HCT116 (cell line): Measurements from ENCODE around the gene PATZ1. TPM values are rescaled to one million over a fixed set of nuclear protein-coding genes. Genes with fewer than 3 reads are reported as not detected.
"Not testable (repeated sequence)": the region's sequence is repeated elsewhere in the genome, so short reads cannot be mapped to it uniquely, and the experiment has no call there.

Experiments
- ATAC-seq: fragments of 200-7000 bp; cut with Tn5 transposase; 2 replicates; pipeline ENCODE4 v1.9.1; 2020; ENCODE audit warnings: mild to moderate bottlenecking, moderate library complexity
- BruUV-seq: library from RNA; stranded (reverse); fragments of 400-500 nt; replicated peaks from 2 replicates; lab custom pipeline; 2021; lab: Mats Ljungman, UMichigan
- CTCF ChIA-PET: fragments of 300-600 bp; sonication (Branson Sonifier 250); formaldehyde crosslinking; loops from one replicate; lab custom pipeline; 2021; ENCODE audit warnings: antibody characterized with exemption; lab: Charles Lee
- POLR2A ChIA-PET: fragments of 300-600, 350-600 bp; sonication (Branson Sonifier 250); formaldehyde crosslinking; loops from one replicate; lab custom pipeline; 2021; ENCODE audit warnings: antibody characterized with exemption; lab: Charles Lee
- RAD21 ChIA-PET, 2 experiments: fragments of 300-600 bp; sonication (Branson Sonifier 250); formaldehyde crosslinking; loops; one replicate each; lab custom pipeline; 2023; ENCODE audit warnings: low total read pairs in 2 of 2; ENCODE audit not compliant: uncharacterized antibody in 2 of 2, unreplicated experiment in 2 of 2, low non-redundant PET in 1 of 2; lab: Charles Lee
- DNase-seq: peaks from one replicate; pipeline ENCODE4 v3.0.0-alpha.2; 2010; ENCODE audit warnings: low read depth, low spot score
- H2AFZ ChIP-seq: fragments of 200-600 bp; shearing (Covaris generic), sonication (generic); 2 replicates; pipeline ENCODE4 v1.6.1; 2017; ENCODE audit warnings: low read depth, mixed run types, mixed read lengths, antibody characterized with exemption, low read length; ENCODE audit not compliant: poor library complexity, severe bottlenecking
- H3K27ac ChIP-seq: 2 replicates; pipeline ENCODE4 v1.5.1; 2012; ENCODE audit warnings: low read depth, low read length
- H3K27me3 ChIP-seq: fragments of 200-600 bp; sonication (generic); 2 replicates; pipeline ENCODE4 v1.6.1; 2016; ENCODE audit warnings: mixed run types, low read length, mixed read lengths; ENCODE audit not compliant: insufficient read depth
- H3K36me3 ChIP-seq, 2 experiments: fragments of 200-500 bp in 1 of 2; fragments of 200-600 bp in 1 of 2; sonication (Bioruptor generic) in 1 of 2; sonication (generic) in 1 of 2; 2 replicates each; pipeline versions ENCODE4 v1.5.1 to v1.6.1; 2014 to 2016; ENCODE audit warnings: low read length in 2 of 2, inconsistent platforms in 1 of 2, mixed read lengths in 1 of 2, mixed run types in 1 of 2; ENCODE audit not compliant: insufficient read depth in 2 of 2, control insufficient read depth in 1 of 2
- H3K4me1 ChIP-seq, 2 experiments: fragments of 200-600 bp in 1 of 2; sonication (generic) in 1 of 2; 2 replicates each; pipeline versions ENCODE4 v1.5.1 to v1.6.1; 2012 to 2017; ENCODE audit warnings: low read length in 2 of 2, inconsistent platforms in 1 of 2, mild to moderate bottlenecking in 1 of 2, mixed read lengths in 1 of 2, mixed run types in 1 of 2, moderate library complexity in 1 of 2; ENCODE audit not compliant: insufficient read depth in 2 of 2, control insufficient read depth in 1 of 2
- H3K4me2 ChIP-seq: fragments of 200-600 bp; sonication (generic); 2 replicates; pipeline ENCODE4 v1.6.1; 2017; ENCODE audit warnings: mixed run types, low read length, mixed read lengths
- H3K4me3 ChIP-seq, 2 experiments: fragments of 200-600 bp in 1 of 2; sonication (generic) in 1 of 2; replicated peaks in 1 of 2; 2 replicates each; pipeline ENCODE4 v1.5.1; 2011 to 2016; ENCODE audit warnings: low read length in 2 of 2, control low read depth in 1 of 2, low read depth in 1 of 2, mild to moderate bottlenecking in 1 of 2, mixed read lengths in 1 of 2, mixed run types in 1 of 2
- H3K79me2 ChIP-seq: fragments of 200-600 bp; sonication (generic); 2 replicates; pipeline ENCODE4 v1.6.1; 2017; ENCODE audit warnings: mild to moderate bottlenecking, mixed run types, low read length, moderate library complexity, mixed read lengths; ENCODE audit not compliant: insufficient read depth
- H3K9ac ChIP-seq: fragments of 200-600 bp; sonication (generic); 2 replicates; pipeline ENCODE4 v1.6.1; 2016; ENCODE audit warnings: low read length, mixed read lengths
- H3K9me2 ChIP-seq: fragments of 200-600 bp; sonication (generic), shearing (Covaris generic); 2 replicates; pipeline ENCODE4 v1.6.1; 2017; ENCODE audit warnings: mixed run types, mild to moderate bottlenecking, moderate library complexity; ENCODE audit not compliant: insufficient read depth
- H3K9me3 ChIP-seq, 2 experiments: fragments of 200-500 bp in 1 of 2; fragments of 200-600 bp in 1 of 2; sonication (Bioruptor generic) in 1 of 2; sonication (generic) in 1 of 2; 2 replicates each; pipeline ENCODE4 v1.6.1; 2014 to 2017; ENCODE audit warnings: low read length in 2 of 2, mixed read lengths in 2 of 2, inconsistent platforms in 1 of 2, low read depth in 1 of 2, mild to moderate bottlenecking in 1 of 2, mixed run types in 1 of 2, moderate library complexity in 1 of 2; ENCODE audit not compliant: control insufficient read depth in 1 of 2, insufficient read depth in 1 of 2
- H4K20me1 ChIP-seq: fragments of 200-600 bp; sonication (generic), shearing (Covaris generic); 2 replicates; pipeline ENCODE4 v1.6.1; 2017; ENCODE audit warnings: mixed run types, mild to moderate bottlenecking, moderate library complexity; ENCODE audit not compliant: insufficient read depth
- ATF3 ChIP-seq: IDR thresholded peaks from 2 replicates; pipeline ENCODE4 v1.6.1; 2012
- CBX3 ChIP-seq: IDR thresholded peaks from 2 replicates; pipeline ENCODE4 v1.6.1; 2012; ENCODE audit warnings: low read depth
- CTCF ChIP-seq, 3 experiments: fragments of 200-600 bp in 1 of 3; sonication (generic) in 1 of 3; IDR thresholded peaks in 2 of 3; conservative IDR thresholded peaks in 1 of 3; 2 replicates each; pipeline ENCODE4 v1.5.1; 2012 to 2017; ENCODE audit warnings: low read depth in 2 of 3, low read length in 2 of 3, antibody characterized with exemption in 1 of 3, borderline replicate concordance in 1 of 3, control low read depth in 1 of 3, mild to moderate bottlenecking in 1 of 3, mixed read lengths in 1 of 3, mixed run types in 1 of 3, moderate library complexity in 1 of 3; ENCODE audit not compliant: insufficient read depth in 1 of 3
- ELF1 ChIP-seq: IDR thresholded peaks from 2 replicates; pipeline ENCODE4 v1.6.1; 2012; ENCODE audit warnings: low read depth, borderline replicate concordance
- EZH2phosphoT487 ChIP-seq: fragments of 200-600 bp; IDR thresholded peaks from 2 replicates; pipeline ENCODE4 v1.6.1; 2018; ENCODE audit warnings: antibody characterized with exemption, borderline replicate concordance
- MAX ChIP-seq: IDR thresholded peaks from 2 replicates; pipeline ENCODE4 v1.6.1; 2012
- POLR2A ChIP-seq: IDR thresholded peaks from 2 replicates; pipeline ENCODE4 v1.7.0; 2011; ENCODE audit warnings: borderline replicate concordance; ENCODE audit not compliant: insufficient read depth, insufficient read length; ENCODE audit errors: extremely low read depth
- POLR2AphosphoS5 ChIP-seq: IDR thresholded peaks from 2 replicates; pipeline ENCODE4 v1.6.1; 2011; ENCODE audit warnings: mild to moderate bottlenecking, low read depth, low read length, moderate library complexity
- SIN3A ChIP-seq: IDR thresholded peaks from 2 replicates; pipeline ENCODE4 v1.6.1; 2012; ENCODE audit warnings: low read depth
- SP1 ChIP-seq: IDR thresholded peaks from 2 replicates; pipeline ENCODE4 v1.6.1; 2012; ENCODE audit warnings: low read depth
- SRF ChIP-seq: IDR thresholded peaks from 2 replicates; pipeline ENCODE4 v1.6.1; 2012; ENCODE audit warnings: low read depth
- TCF7L2 ChIP-seq: IDR thresholded peaks from 2 replicates; pipeline ENCODE4 v1.7.0; 2011; ENCODE audit warnings: borderline replicate concordance, inconsistent platforms; ENCODE audit not compliant: insufficient read depth, insufficient read length; ENCODE audit errors: extremely low read depth
- YY1 ChIP-seq: IDR thresholded peaks from 2 replicates; pipeline ENCODE4 v1.6.1; 2011; ENCODE audit warnings: low read length, low read depth, moderate library complexity, mild to moderate bottlenecking; ENCODE audit not compliant: insufficient replicate concordance; ENCODE audit errors: extremely low read depth
- ZFX ChIP-seq: fragments of 450-650 bp; IDR thresholded peaks from 2 replicates; pipeline ENCODE4 v1.6.1; 2017
- ZNF274 ChIP-seq: fragments of 200-500 bp; sonication (Bioruptor generic); IDR thresholded peaks from 2 replicates; pipeline ENCODE4 v1.6.1; 2014; ENCODE audit warnings: mild to moderate bottlenecking, low read depth, low read length, inconsistent platforms
- intact Hi-C: fragments of 100-400 bp; cut with micrococcal nuclease; formaldehyde crosslinking; loops from 2 replicates; pipeline ENCODE4 v1.10.0; 2022
- total RNA-seq: library from RNA; stranded (reverse); gene quantifications from one replicate; pipeline ENCODE4 v1.2.1, GENCODE V29; 2021; ENCODE audit not compliant: unreplicated experiment

PATZ1 gene
- total RNA-seq, 1 experiment from 2014 or later, result 30.6 TPM

- intact Hi-C loops, result no loop called here
- no peak for ATAC-seq
- no peak overlapping the region for H3K27ac ChIP-seq
- H2AFZ ChIP-seq, result no peak overlapping the region
- no peak overlapping the region for H3K4me3 ChIP-seq
- CTCF ChIA-PET, result interaction anchor here (3.9 kb wide), 1 partner anchor 8 kb away, joined by 20 read pairs; no protein-coding TSS in a partner anchor
- no peaks in the 10 kb centered on the region for H3K9me3 ChIP-seq
- H3K9ac ChIP-seq, result no peak overlapping the region
- H4K20me1 ChIP-seq, result no peaks in the 10 kb centered on the region
- RAD21 ChIA-PET, result no interaction called here
- TF ChIP-seq CTCF (IDR thresholded peaks at IDR 0.05 in 2 of 3, conservative IDR thresholded peaks at IDR 0.05 in 1 of 3; ENCODE audit: borderline replicate concordance in 1 of 3, insufficient read depth in 1 of 3, low read depth in 2 of 3, low read length in 2 of 3), result no peak
- no peak for TF ChIP-seq ATF3
- TF ChIP-seq YY1, result no peak
- TF ChIP-seq ZNF274, result no peak
- no peak for TF ChIP-seq CBX3
- TF ChIP-seq ZFX, result no peak
- TF ChIP-seq TCF7L2, result no peak
- TF ChIP-seq POLR2AphosphoS5, result no peak
- TF ChIP-seq MAX, result no peak
- TF ChIP-seq SP1, result no peak
- no peak for TF ChIP-seq POLR2A
- TF ChIP-seq EZH2phosphoT487, result no peak
- TF ChIP-seq SIN3A, result no peak
- no peak for TF ChIP-seq SRF
- TF ChIP-seq ELF1, result no peak
- H3K36me3 ChIP-seq, result peaks cover 7 to 10% of the 10 kb centered on the region in 2 experiments; a peak in 2 of 4 replicates
- no peaks in the 10 kb centered on the region for H3K79me2 ChIP-seq
- POLR2A ChIA-PET, result no interaction called here
- no peak for DNase-seq
- H3K9me2 ChIP-seq, result no peaks in the 10 kb centered on the region
- no TSS peak for BruUV-seq
- H3K27me3 ChIP-seq, result no peaks in the 10 kb centered on the region
- H3K4me2 ChIP-seq, result no peak overlapping the region
- H3K4me1 ChIP-seq, result no peaks in the 10 kb centered on the region
These were observed 24.7 kb downstream of the PATZ1 start for GRCh38 chr22:31321421-31321820.

GRCh38 chr22:31314220-31314619 is 31.9 kb downstream of the PATZ1 start:
- H3K79me2 ChIP-seq, H2AFZ ChIP-seq, H3K9me3 ChIP-seq, H3K4me1 ChIP-seq, POLR2A ChIA-PET, H3K4me3 ChIP-seq, H3K27me3 ChIP-seq, H3K9ac ChIP-seq, H3K4me2 ChIP-seq, H4K20me1 ChIP-seq, H3K9me2 ChIP-seq, BruUV-seq, H3K36me3 ChIP-seq, RAD21 ChIA-PET, H3K27ac ChIP-seq, ATAC-seq, DNase-seq: not testable (repeated sequence)
- intact Hi-C loops, result loop anchor here (5.0 kb wide), 1 partner anchor 347 kb away; the partner anchor contains the start of genes MORC2 and TUG1
- CTCF ChIA-PET, result interaction anchor here (0.6 to 2.1 kb wide), 8 partner anchors 9 to 414 kb away, joined by 3 to 21 read pairs (median 9); partner anchors contain the start of genes PIK3IP1 and SELENOM
